H9 (cell line): ENCODE results near the gene ENC1. TPM values are rescaled to one million over a fixed set of nuclear protein-coding genes. Genes with fewer than 3 reads are reported as not detected.

Experiments
- DNase-seq: peaks from one replicate; pipeline ENCODE4 v3.0.0-alpha.2; 2017
- H2AFZ ChIP-seq: one replicate; pipeline ENCODE4 v1.6.1; 2013; ENCODE audit warnings: mild to moderate bottlenecking, low read length, control low read depth, moderate library complexity
- H2AK5ac ChIP-seq: 2 replicates; pipeline ENCODE4 v1.6.1; 2013; ENCODE audit warnings: low read length, control low read depth, mixed read lengths; ENCODE audit not compliant: insufficient read length
- H2BK120ac ChIP-seq: one replicate; pipeline ENCODE4 v1.6.1; 2013; ENCODE audit warnings: low read depth, mild to moderate bottlenecking, low read length, control low read depth, inconsistent platforms; ENCODE audit not compliant: poor library complexity, severe bottlenecking
- H2BK12ac ChIP-seq: 2 replicates; pipeline ENCODE4 v1.6.1; 2013; ENCODE audit warnings: low read length, control low read depth, mixed read lengths, low read depth; ENCODE audit not compliant: insufficient read length
- H2BK15ac ChIP-seq: 2 replicates; pipeline ENCODE4 v1.6.1; 2013; ENCODE audit warnings: low read depth, low read length, control low read depth
- H2BK20ac ChIP-seq: one replicate; pipeline ENCODE4 v1.6.1; 2013; ENCODE audit warnings: low read depth, mild to moderate bottlenecking, low read length, control low read depth, inconsistent platforms; ENCODE audit not compliant: poor library complexity, severe bottlenecking
- H2BK5ac ChIP-seq: 2 replicates; pipeline ENCODE4 v1.6.1; 2013; ENCODE audit warnings: low read length, control low read depth, mixed read lengths; ENCODE audit not compliant: insufficient read length
- H3K14ac ChIP-seq: 2 replicates; pipeline ENCODE4 v1.6.1; 2013; ENCODE audit warnings: low read length, control low read depth; ENCODE audit not compliant: insufficient read depth
- H3K18ac ChIP-seq: 2 replicates; pipeline ENCODE4 v1.6.1; 2013; ENCODE audit warnings: low read depth, mild to moderate bottlenecking, mixed read lengths, low read length, control low read depth; ENCODE audit not compliant: insufficient read length
- H3K23ac ChIP-seq: 2 replicates; pipeline ENCODE4 v1.6.1; 2013; ENCODE audit warnings: low read length, control low read depth, mixed read lengths, low read depth; ENCODE audit not compliant: insufficient read length
- H3K23me2 ChIP-seq: 2 replicates; pipeline ENCODE4 v1.6.1; 2013; ENCODE audit warnings: low read depth, mild to moderate bottlenecking, mixed read lengths, low read length, control low read depth; ENCODE audit not compliant: insufficient read length, poor library complexity, severe bottlenecking
- H3K27ac ChIP-seq: 2 replicates; pipeline ENCODE4 v1.5.1; 2013; ENCODE audit warnings: low read length, control low read depth, mixed read lengths, low read depth; ENCODE audit not compliant: insufficient read length
- H3K27me3 ChIP-seq: 2 replicates; pipeline ENCODE4 v1.6.1; 2013; ENCODE audit warnings: low read length, control low read depth, inconsistent platforms; ENCODE audit not compliant: insufficient read depth
- H3K4ac ChIP-seq: 2 replicates; pipeline ENCODE4 v1.6.1; 2013; ENCODE audit warnings: low read depth, mild to moderate bottlenecking, control low read depth, inconsistent platforms, low read length, moderate library complexity
- H3K4me1 ChIP-seq: 2 replicates; pipeline ENCODE4 v1.6.1; 2013; ENCODE audit warnings: low read length, control low read depth, inconsistent platforms; ENCODE audit not compliant: insufficient read depth
- H3K4me2 ChIP-seq: 2 replicates; pipeline ENCODE4 v1.6.1; 2013; ENCODE audit warnings: low read length, control low read depth, mixed read lengths; ENCODE audit not compliant: insufficient read length, insufficient read depth
- H3K56ac ChIP-seq: 2 replicates; pipeline ENCODE4 v1.6.1; 2013; ENCODE audit warnings: low read depth, mild to moderate bottlenecking, mixed read lengths, low read length, control low read depth; ENCODE audit not compliant: insufficient read length
- H3K79me1 ChIP-seq: 2 replicates; pipeline ENCODE4 v1.6.1; 2013; ENCODE audit warnings: low read depth, mild to moderate bottlenecking, moderate library complexity, low read length, control low read depth, inconsistent platforms; ENCODE audit not compliant: insufficient read depth, poor library complexity, severe bottlenecking
- H3K79me2 ChIP-seq: 2 replicates; pipeline ENCODE4 v1.6.1; 2013; ENCODE audit warnings: low read length, control low read depth, inconsistent platforms; ENCODE audit not compliant: insufficient read depth
- H3K9ac ChIP-seq: 2 replicates; pipeline ENCODE4 v1.6.1; 2013; ENCODE audit warnings: low read length, control low read depth, mixed read lengths; ENCODE audit not compliant: insufficient read length; ENCODE audit errors: extremely low read depth
- H3K9me3 ChIP-seq: one replicate; pipeline ENCODE4 v1.6.1; 2013; ENCODE audit warnings: low read depth, low read length, inconsistent platforms; ENCODE audit not compliant: control insufficient read depth
- H3T11ph ChIP-seq: one replicate; pipeline ENCODE4 v1.6.1; 2013; ENCODE audit warnings: mild to moderate bottlenecking, low read length, control low read depth, inconsistent platforms
- H4K20me1 ChIP-seq: one replicate; pipeline ENCODE4 v1.6.1; 2013; ENCODE audit not compliant: control insufficient read depth, insufficient read length, insufficient read depth
- H4K5ac ChIP-seq: 2 replicates; pipeline ENCODE4 v1.6.1; 2013; ENCODE audit warnings: low read depth, mild to moderate bottlenecking, mixed read lengths, low read length, control low read depth; ENCODE audit not compliant: insufficient read length
- H4K8ac ChIP-seq: replicated peaks from 2 replicates; pipeline ENCODE4 v1.6.1; 2013; ENCODE audit warnings: low read length, control low read depth, mixed read lengths, low read depth; ENCODE audit not compliant: insufficient read length
- H4K91ac ChIP-seq: 2 replicates; pipeline ENCODE4 v1.6.1; 2013; ENCODE audit warnings: low read depth, mild to moderate bottlenecking, moderate library complexity, mixed read lengths, low read length, control low read depth; ENCODE audit not compliant: insufficient read length
- H3K27ac Mint-ChIP-seq, 3 experiments: 2 replicates in 2 of 3; 3 replicates in 1 of 3; pipeline ENCODE4 v1.8.0; 2020 to 2021; ENCODE audit warnings: mixed read lengths in 3 of 3, mild to moderate bottlenecking in 1 of 3, moderate library complexity in 1 of 3
- H3K27me3 Mint-ChIP-seq: 2 replicates; pipeline ENCODE4 v1.8.0; 2021; ENCODE audit warnings: low read depth, mild to moderate bottlenecking, moderate library complexity, mixed read lengths
- H3K36me3 Mint-ChIP-seq, 3 experiments: 2 replicates in 2 of 3; 3 replicates in 1 of 3; pipeline ENCODE4 v1.8.0; 2020 to 2021; ENCODE audit warnings: low read depth in 3 of 3, mixed read lengths in 3 of 3; ENCODE audit not compliant: insufficient read depth in 1 of 3
- H3K4me1 Mint-ChIP-seq, 2 experiments: 2 replicates each; pipeline ENCODE4 v1.8.0; 2020; ENCODE audit warnings: mixed read lengths in 2 of 2
- H3K4me3 Mint-ChIP-seq, 2 experiments: 2 replicates in 1 of 2; 3 replicates in 1 of 2; pipeline ENCODE4 v1.8.0; 2020 to 2021; ENCODE audit warnings: mild to moderate bottlenecking in 2 of 2, mixed read lengths in 2 of 2, moderate library complexity in 1 of 2
- H3K9me3 Mint-ChIP-seq, 2 experiments: 2 replicates in 1 of 2; 3 replicates in 1 of 2; pipeline ENCODE4 v1.8.0; 2020; ENCODE audit warnings: mild to moderate bottlenecking in 2 of 2, mixed read lengths in 2 of 2, moderate library complexity in 1 of 2
- CTCF ChIP-seq: fragments of 200-600 bp; sonication (generic); conservative IDR thresholded peaks from 3 replicates; pipeline ENCODE4 v1.8.0; 2021; ENCODE audit warnings: antibody characterized with exemption, mild to moderate bottlenecking
- WGBS: extraction: QIAGEN DNeasy Blood & Tissue Kit; methylation state at CpG from one replicate; pipeline ENCODE4 v1.1.7; 2013; ENCODE audit warnings: missing lambda C conversion rate, low lambda C conversion rate, mixed read lengths; ENCODE audit not compliant: insufficient read length; ENCODE audit errors: extremely low coverage; 5-methylcytosine and 5-hydroxymethylcytosine counted together
- total RNA-seq: library from RNA; stranded (reverse); gene quantifications from 2 replicates; pipeline ENCODE4 v1.2.1, GENCODE V29; 2021

ENC1 gene
- total RNA-seq, 1 experiment from 2014 or later: 14.4 TPM

- no peak overlapping the region for H3K27ac Mint-ChIP-seq
- no peak overlapping the region for H2BK20ac ChIP-seq
- H3K23ac ChIP-seq: no peak overlapping the region
- no peak overlapping the region for H2BK5ac ChIP-seq
- no peak overlapping the region for H3K27ac ChIP-seq
- TF ChIP-seq CTCF: no peak
- WGBS: no CpG with 5 or more reads among the region's 3 CpGs
- H3K9ac ChIP-seq: no peak overlapping the region
- H3K27me3 Mint-ChIP-seq: no peaks in the 10 kb centered on the region; the same call in 1 of the 2 replicates
- H3T11ph ChIP-seq: no peak overlapping the region
- H4K20me1 ChIP-seq: no peaks in the 10 kb centered on the region
- no peaks in the 10 kb centered on the region for H3K79me2 ChIP-seq
- no peaks in the 10 kb centered on the region for H3K9me3 ChIP-seq
- H4K5ac ChIP-seq: no peak overlapping the region
- H3K27me3 ChIP-seq: no peaks in the 10 kb centered on the region
- no peak overlapping the region for H2BK12ac ChIP-seq
- H3K36me3 Mint-ChIP-seq: no peaks in the 10 kb centered on the region
- no peak overlapping the region for H2BK15ac ChIP-seq
- no peak overlapping the region for H3K14ac ChIP-seq
- H3K4me2 ChIP-seq: no peak overlapping the region
- H3K79me1 ChIP-seq: no peaks in the 10 kb centered on the region
- no peak overlapping the region for H3K4ac ChIP-seq
- no peaks in the 10 kb centered on the region for H3K9me3 Mint-ChIP-seq
- DNase-seq: no peak
- H4K91ac ChIP-seq: no peak overlapping the region
- H3K4me3 Mint-ChIP-seq: no peak overlapping the region
- no peak overlapping the region for H2AK5ac ChIP-seq
- no peak overlapping the region for H2BK120ac ChIP-seq
- H3K4me1 Mint-ChIP-seq: peaks cover 6 to 19% of the 10 kb centered on the region in 2 experiments
- no peaks in the 10 kb centered on the region for H3K23me2 ChIP-seq
- no peak overlapping the region for H4K8ac ChIP-seq
- no peaks in the 10 kb centered on the region; the same call in 1 of the 2 replicates for H3K4me1 ChIP-seq
- no peak overlapping the region for H3K56ac ChIP-seq
- no peak overlapping the region for H3K18ac ChIP-seq
- H2AFZ ChIP-seq: no peak overlapping the region
Observed at GRCh38 chr5:74651710-74652109, 11.2 kb upstream of the ENC1 start.
